DND-41 (cell line): ENCODE data around the gene PMF1.

ENCODE experiments used
- CTCF ChIP-seq: IDR thresholded peaks from 2 replicates; pipeline ENCODE4 v1.5.1; 2012; ENCODE audit warnings: borderline replicate concordance, low read length, moderate library complexity, mild to moderate bottlenecking; ENCODE audit not compliant: poor library complexity, severe bottlenecking; ENCODE audit errors: extremely low read depth
- EZH2 ChIP-seq: IDR thresholded peaks from 3 replicates; pipeline ENCODE4 v1.6.1; 2012; ENCODE audit warnings: borderline replicate concordance, low read depth, mild to moderate bottlenecking, moderate library complexity, low read length, inconsistent platforms; ENCODE audit not compliant: severe bottlenecking

DNA sequence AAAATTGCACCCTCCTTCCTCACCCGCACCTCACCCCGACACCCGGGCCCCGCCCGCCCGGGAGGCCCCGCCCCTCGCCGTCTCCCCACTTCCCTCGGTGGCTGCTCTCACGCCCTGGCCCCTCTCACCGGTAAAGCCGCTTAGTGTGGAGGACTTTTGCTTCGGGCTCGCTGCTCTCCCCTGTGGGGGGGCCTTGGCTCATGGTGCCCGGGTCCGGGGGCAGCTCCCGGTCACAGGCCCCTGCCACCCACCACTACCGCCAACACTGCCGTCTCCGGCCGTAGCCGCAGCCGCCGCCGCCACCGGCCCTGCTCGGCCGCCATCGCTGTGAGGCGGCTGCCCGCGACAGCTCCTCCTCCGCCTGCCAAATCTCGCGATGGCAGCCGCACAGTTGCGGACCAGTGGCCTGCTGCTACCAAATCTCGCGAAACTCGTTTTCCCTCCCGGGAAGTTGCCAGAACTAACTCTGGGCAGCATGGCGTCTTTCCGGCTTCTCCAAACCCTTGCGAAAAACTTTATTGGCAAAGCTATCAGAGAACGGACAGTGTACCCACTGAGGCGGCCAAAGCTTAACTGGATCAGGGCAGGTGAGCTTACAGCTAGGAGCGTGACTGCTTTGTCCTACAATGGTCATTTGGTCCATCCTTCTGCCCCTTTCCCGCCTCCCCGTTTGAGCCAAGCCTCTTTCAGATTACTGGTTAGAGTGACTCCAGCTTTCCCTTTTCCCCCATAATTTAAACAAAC, 69.8 kb downstream of the PMF1 start, which contains the start of gene SMG5:
- TF ChIP-seq CTCF (no peak), EZH2 (no peak)
